ENCODE data around the gene SAMD3. TPM values are rescaled to one million over a fixed set of nuclear protein-coding genes. Genes with fewer than 3 reads are reported as not detected.

Gene SAMD3
- total and polyA plus RNA-seq, 2 of the 4 experiments (the other 2 are of a cell fraction) = 3.0 to 3.9 TPM

DNA sequence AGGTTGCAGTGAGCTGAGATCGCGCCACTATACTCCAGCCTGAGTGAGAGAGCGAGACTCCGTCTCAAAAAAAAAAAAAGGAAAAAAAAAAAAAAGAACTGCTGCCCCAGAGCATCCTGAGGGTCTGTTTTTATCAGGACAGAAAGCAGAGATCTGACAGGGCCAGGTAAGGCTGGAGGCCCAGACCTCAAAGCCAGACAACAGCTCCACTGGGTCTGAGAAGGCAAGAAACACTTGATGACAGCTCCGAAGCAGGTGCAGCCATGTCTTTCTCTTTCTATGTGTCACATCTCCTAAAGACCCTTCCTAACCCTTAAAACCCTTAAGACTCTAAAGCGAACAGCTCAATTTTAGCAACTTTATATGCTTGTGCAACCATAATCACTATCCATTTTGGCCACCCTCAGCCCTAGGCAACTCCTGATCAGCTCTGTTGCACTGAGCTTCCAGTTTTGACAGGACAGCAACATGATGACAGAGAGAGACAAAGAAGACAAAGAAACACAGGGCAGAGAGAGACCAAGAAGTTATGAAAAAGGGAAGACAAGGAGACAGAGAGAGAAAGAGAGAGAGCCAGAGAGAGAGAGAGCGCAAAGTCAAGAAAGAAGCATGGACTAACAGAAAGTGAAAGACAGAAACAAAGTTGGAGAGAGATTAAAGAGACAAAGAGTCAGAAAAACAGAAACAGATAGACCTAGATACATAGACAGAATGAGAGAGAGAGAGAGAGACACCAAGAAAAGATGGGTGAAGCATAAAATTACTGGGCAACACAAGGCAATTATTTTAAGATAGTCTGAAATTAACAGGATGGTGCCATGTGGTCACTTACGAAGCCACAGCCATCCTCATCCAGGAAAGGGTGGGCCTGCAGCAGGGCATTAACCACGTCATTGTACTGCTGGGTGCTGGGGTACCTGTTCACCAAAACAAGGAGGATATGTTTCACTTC, 39.2 kb downstream of the SAMD3 start:
- H3K56ac ChIP-seq (ENCODE audit: extremely low read depth, insufficient read depth, low read length) = no peak overlapping the region
- H2AFZ ChIP-seq (replicated peaks; ENCODE audit: low read length, poor library complexity) = no peak overlapping the region
- ChIA-PET CTCF (no interaction called here), POLR2A (ENCODE audit: unreplicated experiment) (no interaction called here)
- TF ChIP-seq, protein P1, sequence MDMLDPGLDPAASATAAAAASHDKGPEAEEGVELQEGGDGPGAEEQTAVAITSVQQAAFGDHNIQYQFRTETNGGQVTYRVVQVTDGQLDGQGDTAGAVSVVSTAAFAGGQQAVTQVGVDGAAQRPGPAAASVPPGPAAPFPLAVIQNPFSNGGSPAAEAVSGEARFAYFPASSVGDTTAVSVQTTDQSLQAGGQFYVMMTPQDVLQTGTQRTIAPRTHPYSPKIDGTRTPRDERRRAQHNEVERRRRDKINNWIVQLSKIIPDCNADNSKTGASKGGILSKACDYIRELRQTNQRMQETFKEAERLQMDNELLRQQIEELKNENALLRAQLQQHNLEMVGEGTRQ (IDR thresholded peaks at IDR 0.05; ENCODE audit: low read depth, low read length) = no peak
- H3K9me3 ChIP-seq (ENCODE audit: control insufficient read depth, insufficient read depth, low read length) = no peaks in the 10 kb centered on the region
- peaks cover 2% of the 10 kb centered on the region; the same call in 1 of the 2 replicates for H3K4me1 ChIP-seq (ENCODE audit: control insufficient read depth, insufficient read depth, low read length)
- H2AK5ac ChIP-seq (ENCODE audit: low read depth, low read length) = no peak overlapping the region
- no peak overlapping the region for H3K23ac ChIP-seq (ENCODE audit: low read depth, low read length)
- H3K79me1 ChIP-seq (ENCODE audit: low read depth in 1 of 2, low read length in 2 of 2) = no peaks in the 10 kb centered on the region
- no peak overlapping the region for H3K18ac ChIP-seq (ENCODE audit: low read depth, low read length)
- no peak for ATAC-seq (ENCODE audit: low read depth)
- no peak overlapping the region for H4K91ac ChIP-seq (ENCODE audit: insufficient read depth, low read depth, low read length)
- 100% methylated on average over 3 of the region's 9 CpGs; no CpG with 5 or more reads in 1 of the 2 experiments for WGBS, 2 experiments (ENCODE audit: extremely low coverage in 2 of 2, insufficient read length in 1 of 2)
- dilution Hi-C loops (cut with HindIII; ENCODE audit: low sequenced_read_pairs, unreplicated experiment) = no loop called here
- in situ Hi-C loops (cut with MboI; ENCODE audit: low sequenced_read_pairs) = no loop called here
- no peak overlapping the region for H2BK15ac ChIP-seq (ENCODE audit: low read depth, low read length)
- H3K27ac ChIP-seq (ENCODE audit: insufficient read depth, low read length) = no peak overlapping the region
- no peak overlapping the region for H4K5ac ChIP-seq (ENCODE audit: low read depth, low read length)
- no peak overlapping the region for H2BK5ac ChIP-seq (ENCODE audit: low read depth, low read length, poor library complexity, severe bottlenecking)
- BruUV-seq (replicated peaks) = no TSS peak
- no peak overlapping the region for H3K4me2 ChIP-seq (ENCODE audit: low read depth, low read length)
- H3K9ac ChIP-seq (ENCODE audit: low read depth, low read length) = no peak overlapping the region
- no peak overlapping the region for H3K4me3 ChIP-seq (ENCODE audit: insufficient read depth, low read depth, low read length)
- H3K36me3 ChIP-seq (ENCODE audit: control insufficient read depth, insufficient read depth, low read length) = no peaks in the 10 kb centered on the region
- H2BK20ac ChIP-seq (ENCODE audit: low read depth, low read length) = no peak overlapping the region
- intact Hi-C loops (cut with micrococcal nuclease) = no loop called here
- no peak overlapping the region for H4K8ac ChIP-seq (ENCODE audit: low read depth in 2 of 2, low read length in 2 of 2)
- no peak overlapping the region for H3K14ac ChIP-seq (replicated peaks; ENCODE audit: low read depth, low read length)
- no peaks in the 10 kb centered on the region for H3K9me1 ChIP-seq (ENCODE audit: insufficient read depth, low read length)
- H2AK9ac ChIP-seq (replicated peaks; ENCODE audit: low read depth, low read length, poor library complexity) = no peak overlapping the region
- H2BK120ac ChIP-seq (ENCODE audit: low read depth, low read length) = no peak overlapping the region
- H3K4ac ChIP-seq (ENCODE audit: low read depth, low read length) = no peak overlapping the region
- H3K27me3 ChIP-seq (ENCODE audit: control insufficient read depth, insufficient read depth, low read length) = no peaks in the 10 kb centered on the region
- DNase-seq = no peak
- no peaks in the 10 kb centered on the region for H4K20me1 ChIP-seq (ENCODE audit: insufficient read depth, low read length)
